ENCODE results near the gene DTD1.

DTD1 gene

DNA sequence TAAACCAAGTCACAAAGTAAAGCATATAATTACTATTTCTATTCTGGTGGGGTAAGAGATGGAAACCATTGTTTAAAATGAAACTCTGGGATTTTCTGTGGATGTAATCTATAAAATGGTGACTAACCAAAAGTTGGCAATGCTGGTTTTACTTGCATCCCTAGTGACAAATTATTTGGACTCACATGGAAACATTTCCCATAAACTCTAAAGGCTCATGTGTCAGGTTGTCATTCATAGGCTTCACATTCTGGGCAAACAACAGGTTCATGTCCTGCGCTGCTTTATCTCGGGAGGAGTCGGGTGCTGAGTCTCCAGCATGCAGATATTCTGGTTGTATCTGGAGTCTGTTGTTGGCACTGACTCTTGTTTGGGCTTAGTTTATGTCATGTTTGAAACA is 127.7 kb downstream of the DTD1 start:
- no peak for DNase-seq

GRCh38 chr20:18717062-18717461 is 129.2 kb downstream of the DTD1 start:
- DNase-seq, result no peak

GRCh38 chr20:18718129-18718528 is 130.3 kb downstream of the DTD1 start:
- no peak for DNase-seq

DNA sequence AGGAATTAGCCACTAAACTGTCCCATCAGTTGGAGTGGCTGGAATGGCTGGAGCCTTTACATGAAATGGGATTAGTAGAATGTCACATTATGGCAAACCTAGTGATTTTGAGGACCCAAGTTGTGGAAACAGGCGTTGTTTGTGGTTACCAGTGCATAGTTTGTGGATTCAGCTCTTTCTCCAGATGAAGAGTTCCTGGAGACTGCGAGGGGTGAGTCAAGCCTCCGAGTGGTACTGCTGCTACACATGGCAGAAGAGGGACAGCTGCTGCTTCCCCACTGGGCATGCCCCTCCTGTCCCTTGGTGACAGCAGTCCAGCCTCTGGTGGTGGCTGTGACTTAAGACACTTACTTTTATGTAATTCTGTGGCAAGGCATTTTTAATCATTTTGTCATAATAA is 131.6 kb downstream of the DTD1 start:
- no peak for DNase-seq

DNA sequence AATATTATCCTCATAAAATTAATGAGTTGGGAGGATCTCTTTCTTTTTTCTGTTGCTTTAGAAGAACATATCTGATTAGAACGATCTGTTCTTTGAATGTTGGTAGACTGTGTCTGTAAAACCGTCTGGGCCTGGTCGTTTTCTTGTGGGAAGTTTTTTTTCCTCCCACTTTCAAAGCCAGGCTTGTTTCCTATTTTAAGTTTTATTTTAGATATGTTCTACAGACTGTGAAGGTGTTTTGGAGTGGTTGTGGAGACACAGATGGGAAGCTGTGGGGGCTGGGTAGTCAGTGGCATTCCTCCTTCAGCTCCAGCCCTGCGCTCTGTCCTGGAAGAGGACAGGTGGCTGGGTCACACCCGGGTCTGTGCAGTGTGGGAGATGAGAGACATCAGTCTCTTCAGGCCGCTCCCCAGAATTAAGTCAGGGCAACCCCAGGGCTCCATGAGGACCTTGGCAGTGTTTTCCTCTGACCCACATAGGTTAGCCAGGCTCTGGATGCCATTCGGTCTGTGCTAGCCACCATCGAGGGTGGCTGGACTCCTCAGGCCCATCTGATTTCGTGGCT is 133.8 kb downstream of the DTD1 start:
- DNase-seq, result no peak

GRCh38 chr20:18722371-18722770 is 134.5 kb downstream of the DTD1 start:
- DNase-seq, result no peak

GRCh38 chr20:18724077-18724476 is 136.2 kb downstream of the DTD1 start:
- no peak for DNase-seq

DNA sequence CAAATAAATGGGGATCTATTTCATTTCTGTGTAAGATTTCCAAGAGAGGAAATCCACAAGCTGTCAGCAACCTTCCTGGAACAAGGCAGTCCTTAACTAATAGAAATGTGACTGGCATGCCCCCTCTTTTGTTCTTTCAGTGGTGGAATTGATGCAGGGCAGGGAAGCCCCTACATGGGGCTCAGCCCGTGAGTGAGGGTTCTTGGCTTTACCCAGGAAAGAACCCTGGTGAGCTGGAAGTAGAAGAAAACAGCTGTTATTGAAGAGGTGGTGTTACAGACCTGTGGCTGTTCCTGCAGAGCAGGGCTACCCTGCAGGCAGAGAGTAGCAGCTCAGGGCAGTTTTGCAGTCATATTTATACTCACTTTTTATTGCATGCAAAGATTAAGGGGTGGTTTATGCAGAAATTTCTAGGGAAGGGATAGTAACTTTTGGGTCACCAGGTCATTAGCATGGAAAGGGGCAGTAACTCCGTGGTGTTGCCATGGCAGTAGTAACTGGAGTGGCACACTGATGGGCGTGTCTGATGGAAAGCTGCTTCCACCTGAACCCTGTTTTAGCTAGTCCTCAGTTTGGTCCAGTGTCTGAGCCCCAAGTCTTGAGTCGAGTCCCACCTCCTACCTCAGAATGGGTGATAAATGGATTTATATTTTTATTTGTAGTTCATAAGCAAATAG is 137.1 kb downstream of the DTD1 start:
- no peak for DNase-seq

DNA sequence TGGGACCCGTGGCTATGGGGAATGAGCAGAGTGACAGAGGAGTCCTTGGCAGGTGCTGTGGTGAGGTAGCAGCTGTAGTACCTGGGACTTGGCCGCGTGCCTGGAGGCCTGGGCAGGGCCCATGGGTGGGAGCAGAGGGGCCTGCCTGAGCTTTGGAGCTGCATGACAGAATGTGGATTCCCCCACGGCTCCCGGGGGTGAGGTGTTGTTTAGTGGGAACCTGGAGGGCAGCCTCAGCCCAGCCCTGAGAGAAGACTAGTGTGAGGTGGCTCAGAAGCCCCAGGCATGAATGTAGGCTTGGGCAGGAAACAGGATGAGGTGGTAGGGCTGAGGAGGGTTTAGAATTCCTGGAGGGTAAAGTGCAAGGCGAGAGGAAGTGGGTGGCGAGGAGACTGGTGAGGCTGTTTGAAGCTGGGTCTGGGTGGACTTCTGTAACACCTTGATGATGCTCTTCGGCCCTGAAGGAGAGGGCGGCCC is 139.2 kb downstream of the DTD1 start:
- DNase-seq, result no peak

GRCh38 chr20:18728165-18728869 is 140.5 kb downstream of the DTD1 start:
- no peak for DNase-seq

GRCh38 chr20:18728870-18729224 is 141.0 kb downstream of the DTD1 start:
- no peak for DNase-seq

GRCh38 chr20:18729231-18729825 is 141.5 kb downstream of the DTD1 start:
- no peak for DNase-seq

DNA sequence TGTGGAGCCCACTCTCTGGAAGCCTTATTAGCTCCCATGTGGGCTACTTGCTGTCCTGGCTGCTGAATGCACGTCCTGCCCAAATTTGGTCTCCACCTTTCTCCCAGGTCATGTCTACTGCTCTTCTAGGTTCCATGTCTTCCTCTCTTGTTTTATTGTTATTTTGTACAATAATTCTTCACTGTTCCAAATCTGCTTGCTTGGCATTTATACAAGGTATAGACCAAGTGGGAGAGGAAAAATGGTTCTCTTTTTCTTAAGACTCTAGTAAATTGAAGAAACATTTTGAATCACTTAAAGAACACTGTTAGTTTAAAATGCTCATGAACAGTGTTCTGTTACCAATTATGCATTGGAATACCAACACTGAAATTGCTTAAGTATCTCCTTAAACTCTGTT is 144.1 kb downstream of the DTD1 start:
- no peak for DNase-seq

DNA sequence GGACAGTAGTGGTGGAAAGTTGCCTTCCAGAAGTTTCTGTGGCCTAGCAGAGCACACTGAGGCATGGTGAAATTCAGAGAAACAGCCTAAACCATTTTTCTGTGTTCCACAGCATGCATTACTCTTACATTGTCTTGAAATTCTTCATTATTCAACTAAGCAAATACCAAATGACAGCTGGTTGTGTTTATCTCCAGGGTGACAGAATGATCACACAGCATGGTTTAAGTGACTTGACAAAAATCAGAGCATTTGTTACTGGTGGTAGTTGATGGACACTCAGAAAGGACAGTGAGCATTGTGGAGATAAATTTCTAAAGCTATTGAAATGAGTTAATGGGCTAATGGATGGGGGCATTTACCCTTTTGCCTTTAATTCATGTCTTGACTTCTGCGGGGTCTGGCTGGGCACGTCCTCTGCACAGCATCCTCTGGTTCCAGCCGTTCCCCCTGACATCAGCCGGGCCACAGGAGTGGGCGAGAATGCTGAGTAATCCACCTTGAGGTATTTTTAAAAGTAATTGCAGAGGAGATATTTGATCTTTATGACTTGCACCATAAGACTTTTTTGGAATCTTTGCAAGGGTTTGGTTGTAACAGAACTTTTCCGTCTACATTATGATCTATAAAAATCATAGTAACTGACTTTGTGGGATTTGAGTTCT is 146.8 kb downstream of the DTD1 start:
- peak; percentile 23 for DNase-seq

- no peak for DNase-seq
These were observed 149.3 kb downstream of the DTD1 start for GRCh38 chr20:18737140-18737539.

- no peak for DNase-seq
These were observed 150.2 kb downstream of the DTD1 start for GRCh38 chr20:18738055-18738454.

GRCh38 chr20:18738888-18739287 is 151.0 kb downstream of the DTD1 start:
- DNase-seq, result no peak

GRCh38 chr20:18739751-18740166 is 151.9 kb downstream of the DTD1 start:
- DNase-seq, result no peak

- no peak for DNase-seq
These were observed 152.9 kb downstream of the DTD1 start for GRCh38 chr20:18740726-18741125.

DNA sequence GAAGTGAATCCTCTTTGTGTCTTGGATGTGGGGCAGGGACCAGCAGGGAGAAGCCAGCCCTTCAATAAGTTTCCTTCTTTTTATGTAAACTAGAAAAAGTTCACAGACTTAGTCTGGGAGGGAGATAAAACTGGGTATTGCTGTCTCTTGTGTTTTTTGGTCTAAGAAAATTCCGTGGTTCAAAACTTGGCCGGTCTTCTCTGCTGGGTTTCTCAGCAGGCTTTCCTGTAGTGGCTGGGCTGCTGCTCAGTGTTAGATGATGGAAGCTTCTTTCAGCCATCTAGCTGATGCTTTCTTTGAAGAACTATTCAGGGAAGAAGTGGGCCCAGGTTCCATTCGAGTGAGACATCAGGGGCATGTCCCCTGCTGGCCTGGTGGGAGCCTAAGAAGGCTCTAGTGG is 155.0 kb downstream of the DTD1 start:
- DNase-seq, result no peak

DNA sequence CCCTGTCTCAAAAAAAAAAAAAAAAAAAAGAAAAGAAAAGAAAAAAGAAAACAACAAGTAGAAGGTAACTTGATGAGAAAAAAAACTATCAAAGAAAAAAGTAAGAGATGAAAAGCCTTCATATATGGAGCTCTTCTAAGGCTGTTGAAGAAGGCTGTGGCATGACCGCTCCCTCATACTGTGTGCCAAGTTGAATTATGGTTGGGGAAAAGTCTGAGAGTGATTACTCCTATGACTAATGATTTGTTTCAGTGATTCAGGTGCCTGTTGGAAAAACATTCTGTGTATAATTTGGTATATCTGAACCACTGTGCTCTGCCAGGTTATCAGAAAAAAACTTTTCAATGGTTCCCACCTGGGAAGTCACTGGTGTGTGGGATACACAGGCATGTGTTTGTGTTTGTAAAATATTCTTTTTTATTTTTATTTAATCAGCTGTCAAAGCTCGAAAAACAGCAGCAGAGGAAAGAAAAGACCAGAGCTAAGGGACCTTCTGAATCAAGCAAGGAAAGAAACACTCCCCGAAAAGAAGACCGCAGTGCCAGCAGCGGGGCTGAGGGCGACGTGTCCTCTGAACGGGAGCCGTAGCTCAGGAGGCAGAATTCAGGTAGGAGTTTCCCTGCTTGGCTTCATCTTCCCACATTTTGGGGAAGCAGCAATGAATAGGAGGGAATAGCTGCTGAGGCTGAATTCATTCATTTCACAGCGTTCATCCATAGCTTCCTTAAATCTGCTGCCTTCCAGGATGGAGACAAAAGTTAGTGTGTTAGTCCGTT is 156.0 kb downstream of the DTD1 start:
- no peak for DNase-seq

DNA sequence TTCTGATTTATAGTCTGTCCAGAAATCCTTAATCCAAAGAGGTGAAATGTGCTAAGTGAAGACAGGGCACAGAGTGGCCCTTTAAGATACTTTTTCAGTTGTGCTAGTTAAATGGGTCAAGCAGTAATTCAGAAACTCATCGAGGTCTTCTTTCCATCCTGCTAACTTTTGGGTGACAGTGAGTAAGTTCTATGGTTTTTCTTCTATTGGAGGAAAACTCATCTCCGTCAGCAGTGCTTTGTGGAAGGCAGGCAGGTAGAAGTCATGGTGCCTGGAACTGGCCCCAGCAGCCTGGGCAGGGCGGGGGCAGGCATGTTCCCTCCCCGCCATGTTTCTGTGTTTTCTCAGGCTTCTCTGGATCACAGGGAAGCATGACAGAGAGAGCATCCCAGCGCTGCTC is 159.2 kb downstream of the DTD1 start:
- DNase-seq, result no peak

- no peak for DNase-seq
These were observed 161.1 kb downstream of the DTD1 start for GRCh38 chr20:18748987-18749386.

Measured in NCI-H2081 treated with DMSO at 0.1 percent for 48 hours (cell line).